ENCODE results near the gene ACTR8. TPM values are rescaled to one million over a fixed set of nuclear protein-coding genes. Genes with fewer than 3 reads are reported as not detected.

ACTR8 gene
- total RNA-seq, 3 donors from 2014 or later (not counting 1 experiment from before 2014, with no cell fraction given): 32.5 to 54.2 (median 41.5) TPM

GRCh38 chr3:53856964-53857363 is 25.0 kb downstream of the ACTR8 start:
- H3K9me3 Mint-ChIP-seq: no peaks in the 10 kb centered on the region
- H3K4me1 Mint-ChIP-seq: peaks cover 5 to 9% of the 10 kb centered on the region in 2 donors
- no peak overlapping the region for H3K4me3 ChIP-seq (ENCODE audit: low read length)
- H3K4me1 ChIP-seq (ENCODE audit: control insufficient read depth, insufficient read depth, low read length): no peaks in the 10 kb centered on the region
- no peaks in the 10 kb centered on the region for H3K27me3 ChIP-seq (ENCODE audit: control insufficient read depth, insufficient read depth, low read length)
- TF ChIP-seq CTCF (IDR thresholded peaks at IDR 0.05): no peak
- intact Hi-C loops (cut with micrococcal nuclease): no loop called here
- 52% methylated on average over 6 of the region's 7 CpGs for WGBS (ENCODE audit: insufficient coverage)
- H3K9me3 ChIP-seq (ENCODE audit: control insufficient read depth, insufficient read depth, low read length): no peaks in the 10 kb centered on the region
- H3K36me3 Mint-ChIP-seq: peaks cover 8% of the 10 kb centered on the region
- H3K27ac Mint-ChIP-seq: no peak overlapping the region
- H3K36me3 ChIP-seq (ENCODE audit: control insufficient read depth, insufficient read depth, low read length): no peaks in the 10 kb centered on the region
- H3K27ac ChIP-seq (ENCODE audit: low read length): no peak overlapping the region
- no peaks in the 10 kb centered on the region for H3K27me3 Mint-ChIP-seq (ENCODE audit: low read depth in 2 of 2)
- DNase-seq (no peak), ATAC-seq (no peak)
- H3K4me3 Mint-ChIP-seq: no peak overlapping the region

- Histone ChIP-seq H3K27me3 (ENCODE audit: control insufficient read depth, insufficient read depth, low read length) (peaks cover 8% of the 10 kb centered on the region), H3K36me3 (ENCODE audit: control insufficient read depth, insufficient read depth, low read length) (no peaks in the 10 kb centered on the region), H3K4me1 (ENCODE audit: control insufficient read depth, insufficient read depth, low read length) (peaks cover 4% of the 10 kb centered on the region), H3K9me3 (ENCODE audit: control insufficient read depth, insufficient read depth, low read length) (no peaks in the 10 kb centered on the region), H3K27ac (ENCODE audit: low read length) (no peak overlapping the region), H3K4me3 (ENCODE audit: low read length) (no peak overlapping the region)
- H3K4me3 Mint-ChIP-seq: no peak overlapping the region
- H3K4me1 Mint-ChIP-seq: no peaks in the 10 kb centered on the region
- DNase-seq: no peak
- TF ChIP-seq CTCF (IDR thresholded peaks at IDR 0.05): no peak
- 83% methylated on average over 5 of the region's 5 CpGs for WGBS (ENCODE audit: insufficient coverage)
- no peak for ATAC-seq
- no peaks in the 10 kb centered on the region for H3K9me3 Mint-ChIP-seq
- H3K27ac Mint-ChIP-seq: no peak overlapping the region
- H3K36me3 Mint-ChIP-seq: no peaks in the 10 kb centered on the region
- H3K27me3 Mint-ChIP-seq (ENCODE audit: low read depth in 2 of 2): peaks cover 29 to 30% of the 10 kb centered on the region in 2 donors
- intact Hi-C loops (cut with micrococcal nuclease): no loop called here
Measured at GRCh38 chr3:53850895-53851294, 31.1 kb downstream of the ACTR8 start.

GRCh38 chr3:53849916-53850315 is 32.0 kb downstream of the ACTR8 start:
- intact Hi-C loops (cut with micrococcal nuclease): no loop called here
- no peak overlapping the region for H3K4me3 Mint-ChIP-seq
- 99% methylated on average over 5 of the region's 7 CpGs for WGBS (ENCODE audit: insufficient coverage)

More at GRCh38 chr3:53849916-53850315, 32.0 kb downstream of the ACTR8 start:
- no peak for DNase-seq
- Histone ChIP-seq H3K27ac (ENCODE audit: low read length) (no peak overlapping the region), H3K36me3 (ENCODE audit: control insufficient read depth, insufficient read depth, low read length) (no peaks in the 10 kb centered on the region), H3K27me3 (ENCODE audit: control insufficient read depth, insufficient read depth, low read length) (peaks cover 15% of the 10 kb centered on the region), H3K9me3 (ENCODE audit: control insufficient read depth, insufficient read depth, low read length) (no peaks in the 10 kb centered on the region), H3K4me1 (ENCODE audit: control insufficient read depth, insufficient read depth, low read length) (peaks cover 9% of the 10 kb centered on the region), H3K4me3 (ENCODE audit: low read length) (no peak overlapping the region)
- TF ChIP-seq CTCF (IDR thresholded peaks at IDR 0.05): no peak
- Mint-ChIP-seq H3K27me3 (ENCODE audit: low read depth in 2 of 2) (peaks cover 36 to 38% of the 10 kb centered on the region in 2 donors), H3K4me1 (no peaks in the 10 kb centered on the region), H3K27ac (no peak overlapping the region), H3K9me3 (no peaks in the 10 kb centered on the region), H3K36me3 (no peaks in the 10 kb centered on the region)
- ATAC-seq: no peak

Data from natural killer cell (primary cell).